Testis (tissue), 3 donors: Measurements from ENCODE around the gene RHBDL2. TPM values are rescaled to one million over a fixed set of nuclear protein-coding genes. Genes with fewer than 3 reads are reported as not detected.

Experiments
- DNase-seq: peaks from one replicate; pipeline ENCODE4 v3.0.0-alpha.2; 2019
- H3K27ac ChIP-seq, 2 donors: fragments of 200-600 bp; sonication (generic); one replicate each; pipeline ENCODE4 v1.5.1; 2019
- H3K27me3 ChIP-seq: fragments of 200-600 bp; sonication (generic); one replicate; pipeline ENCODE4 v1.5.1; 2019
- H3K36me3 ChIP-seq: fragments of 200-600 bp; sonication (generic); one replicate; pipeline ENCODE4 v1.5.1; 2017; ENCODE audit warnings: low read depth; ENCODE audit errors: missing control alignments
- H3K4me1 ChIP-seq: fragments of 200-600 bp; sonication (generic); one replicate; pipeline ENCODE4 v1.5.1; 2019
- H3K4me3 ChIP-seq, 2 donors: fragments of 200-600 bp; sonication (generic); one replicate each; pipeline ENCODE4 v1.5.1; 2017 to 2019
- H3K9me3 ChIP-seq: fragments of 200-600 bp; sonication (generic); one replicate; pipeline ENCODE4 v1.5.1; 2017
- POLR2A ChIP-seq: fragments of 450-650 bp; IDR thresholded peaks from one replicate; pipeline ENCODE4 v1.6.1; 2017; ENCODE audit warnings: antibody characterized with exemption, mild to moderate bottlenecking, moderate library complexity
- WGBS, 2 donors: methylation state at CpG; one replicate each; pipeline ENCODE4 v1.1.5; 2018; 5-methylcytosine and 5-hydroxymethylcytosine counted together
- intact Hi-C: fragments of 100-400 bp; cut with DNase I; formaldehyde crosslinking; loops from one replicate; pipeline ENCODE4 v1.15.1; 2023; ENCODE audit warnings: low total_unique reads
- polyA plus RNA-seq: library from polyadenylated mRNA; stranded (reverse); fragments of 350-450 nt; fragmentation: Illumina TruSeq; extraction: RNeasy Lipid Tissue Mini Kit (QIAGEN cat#74804); gene quantifications from one replicate; pipeline ENCODE4 v1.2.3, GENCODE V29; 2014; ENCODE audit warnings: low read depth, low replicate concordance; ENCODE audit not compliant: insufficient read depth
- total RNA-seq, 2 donors: library from RNA; depleted of rRNA; stranded (reverse); fragments of >200 nt; gene quantifications; one replicate each; pipeline ENCODE4 v1.2.3, GENCODE V29; 2016
- TF ChIP-seq, protein P1 (sequence below), 3 experiments: fragments of 450-650 bp in 2 of 3; fragments of 200-600 bp in 1 of 3; sonication (generic) in 1 of 3; IDR thresholded peaks; one replicate each; pipeline ENCODE4 v1.5.1; 2016 to 2019; ENCODE audit warnings: antibody characterized with exemption in 3 of 3, mild to moderate bottlenecking in 2 of 3, moderate library complexity in 1 of 3

The RHBDL2 gene
- total and polyA plus RNA-seq, 3 donors from 2014 or later, result 10.8 to 16.5 (median 15.1) TPM

DNA sequence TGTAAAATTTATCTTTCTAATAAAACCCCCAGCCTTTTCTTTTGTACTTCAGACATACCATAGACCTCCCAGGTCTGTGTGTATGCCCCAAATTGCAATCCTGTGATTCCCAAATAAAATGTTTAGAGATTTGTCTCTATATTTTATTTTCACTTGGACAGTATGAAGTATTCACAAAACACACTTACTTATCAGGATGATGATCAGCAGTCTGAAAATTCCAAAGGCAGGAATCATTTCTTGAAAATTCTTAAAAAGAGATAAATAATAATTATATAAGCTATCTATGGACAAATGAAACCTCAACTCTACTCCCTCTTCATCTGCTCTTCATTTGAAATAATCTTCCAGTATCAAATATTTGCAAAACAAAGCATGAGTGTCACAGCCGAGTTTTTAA is 48.7 kb downstream of the RHBDL2 start:
- H3K4me3 ChIP-seq, result no peak overlapping the region
- H3K27ac ChIP-seq, result no peak overlapping the region
- H3K27me3 ChIP-seq, result no peaks in the 10 kb centered on the region
- 78 to 90% methylated on average over 1 of the region's 1 CpG for WGBS, 2 donors
- intact Hi-C loops, result no loop called here
- no peaks in the 10 kb centered on the region for H3K4me1 ChIP-seq
- no peak for DNase-seq
- no peaks in the 10 kb centered on the region for H3K9me3 ChIP-seq
- TF ChIP-seq, protein P1, sequence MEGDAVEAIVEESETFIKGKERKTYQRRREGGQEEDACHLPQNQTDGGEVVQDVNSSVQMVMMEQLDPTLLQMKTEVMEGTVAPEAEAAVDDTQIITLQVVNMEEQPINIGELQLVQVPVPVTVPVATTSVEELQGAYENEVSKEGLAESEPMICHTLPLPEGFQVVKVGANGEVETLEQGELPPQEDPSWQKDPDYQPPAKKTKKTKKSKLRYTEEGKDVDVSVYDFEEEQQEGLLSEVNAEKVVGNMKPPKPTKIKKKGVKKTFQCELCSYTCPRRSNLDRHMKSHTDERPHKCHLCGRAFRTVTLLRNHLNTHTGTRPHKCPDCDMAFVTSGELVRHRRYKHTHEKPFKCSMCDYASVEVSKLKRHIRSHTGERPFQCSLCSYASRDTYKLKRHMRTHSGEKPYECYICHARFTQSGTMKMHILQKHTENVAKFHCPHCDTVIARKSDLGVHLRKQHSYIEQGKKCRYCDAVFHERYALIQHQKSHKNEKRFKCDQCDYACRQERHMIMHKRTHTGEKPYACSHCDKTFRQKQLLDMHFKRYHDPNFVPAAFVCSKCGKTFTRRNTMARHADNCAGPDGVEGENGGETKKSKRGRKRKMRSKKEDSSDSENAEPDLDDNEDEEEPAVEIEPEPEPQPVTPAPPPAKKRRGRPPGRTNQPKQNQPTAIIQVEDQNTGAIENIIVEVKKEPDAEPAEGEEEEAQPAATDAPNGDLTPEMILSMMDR (IDR thresholded peaks at IDR 0.05), result no peak
- H3K36me3 ChIP-seq, result no peaks in the 10 kb centered on the region

DNA sequence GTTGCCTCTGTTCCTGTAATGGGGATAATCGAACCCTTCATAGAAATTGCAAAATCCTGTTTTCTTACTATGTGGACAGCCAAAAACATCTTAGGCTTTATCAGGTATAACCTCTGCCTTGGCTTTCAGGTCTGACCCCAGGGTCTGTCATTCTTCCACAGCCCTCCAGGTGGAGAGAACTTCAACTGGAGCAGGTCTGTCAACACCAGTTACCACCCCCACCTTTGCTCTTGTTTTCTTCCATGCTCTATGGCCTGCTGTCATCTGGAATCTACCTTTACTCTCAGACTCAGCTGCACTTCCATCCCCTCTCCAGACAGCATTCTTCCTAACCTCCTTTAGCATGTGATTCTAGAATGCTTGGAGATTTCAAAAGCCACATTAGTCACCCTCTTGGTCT is 49.9 kb downstream of the RHBDL2 start:
- Histone ChIP-seq H3K4me3 (no peak overlapping the region), H3K9me3 (no peaks in the 10 kb centered on the region), H3K36me3 (no peaks in the 10 kb centered on the region), H3K27ac (no peak overlapping the region), H3K27me3 (no peaks in the 10 kb centered on the region), H3K4me1 (no peaks in the 10 kb centered on the region)
- DNase-seq, result no peak
- 95% methylated on average over 1 of the region's 1 CpG for WGBS, 2 donors
- TF ChIP-seq POLR2A, result no peak
- TF ChIP-seq, protein P1 (IDR thresholded peaks at IDR 0.05), result no peak
- intact Hi-C loops, result no loop called here

DNA sequence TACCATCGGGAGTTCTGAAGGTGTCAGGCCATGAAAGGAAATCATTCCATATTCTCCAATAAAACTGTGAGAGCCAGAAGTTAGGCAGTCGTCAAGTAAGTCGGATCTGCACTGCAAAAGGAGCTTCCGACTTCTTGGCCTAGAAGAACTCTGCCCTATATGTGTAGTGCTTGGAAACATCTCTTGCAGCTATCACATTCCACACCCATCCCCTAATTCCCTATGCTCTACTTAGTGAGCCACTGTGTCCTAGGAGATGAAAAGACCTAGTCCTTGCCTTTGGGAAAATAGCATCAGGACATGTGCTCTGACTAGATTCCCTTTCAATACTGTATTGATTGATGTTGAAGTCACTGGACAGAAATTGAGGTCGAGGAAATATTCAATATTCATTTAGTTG is 52.0 kb downstream of the RHBDL2 start:
- Histone ChIP-seq H3K9me3 (no peaks in the 10 kb centered on the region), H3K27me3 (no peaks in the 10 kb centered on the region), H3K36me3 (no peaks in the 10 kb centered on the region), H3K4me3 (no peak overlapping the region), H3K4me1 (no peaks in the 10 kb centered on the region), H3K27ac (no peak overlapping the region)
- WGBS, 2 donors, result 65 to 82% methylated on average over 5 of the region's 5 CpGs
- no peak for TF ChIP-seq POLR2A
- TF ChIP-seq, protein P1 (IDR thresholded peaks at IDR 0.05), result no peak
- DNase-seq, result no peak
- intact Hi-C loops, result no loop called here

DNA sequence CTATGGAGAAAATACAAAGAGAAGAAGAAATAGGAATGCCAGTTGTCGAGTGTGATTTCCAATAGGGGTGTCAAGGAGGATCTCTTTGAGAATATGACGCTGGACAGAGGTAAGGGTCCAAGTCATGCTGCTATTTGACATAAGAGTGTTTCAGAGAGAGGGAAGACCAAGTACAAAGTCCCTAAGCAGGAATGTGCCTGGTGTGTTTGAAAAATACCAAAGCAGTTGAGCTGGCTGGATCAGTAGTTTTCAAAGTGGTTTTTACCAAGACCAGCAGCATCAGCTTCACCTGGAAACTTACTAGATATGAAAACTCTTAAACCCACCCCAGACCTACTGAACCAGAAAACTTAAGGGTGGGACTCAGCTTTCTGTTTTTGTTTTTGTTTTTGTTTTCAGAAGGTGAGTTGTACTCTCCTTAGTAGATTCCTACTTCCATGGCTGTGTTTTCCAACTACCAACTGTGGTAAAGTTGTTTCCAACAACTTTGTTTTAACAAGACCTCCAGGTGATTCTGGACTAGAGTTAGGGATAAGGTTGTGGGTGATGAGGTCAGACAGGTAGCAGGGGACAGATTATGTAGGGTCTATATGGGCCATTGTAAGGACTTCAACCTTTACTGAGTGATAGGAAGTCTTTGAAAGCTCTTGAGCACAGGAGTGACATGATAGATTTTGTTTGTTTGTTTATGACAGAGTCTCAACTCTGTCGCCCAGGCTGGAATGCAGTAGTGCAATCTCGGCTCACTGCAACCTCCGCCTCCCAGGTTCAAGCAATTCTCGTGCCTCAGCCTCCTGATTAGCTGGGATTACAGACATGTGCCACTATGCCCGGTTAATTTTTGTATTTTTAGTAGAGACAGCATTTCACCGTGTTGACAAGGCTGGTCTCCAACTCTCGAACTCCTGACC is 53.0 kb downstream of the RHBDL2 start:
- WGBS, 2 donors, result 87 to 90% methylated on average over 9 of the region's 9 CpGs
- TF ChIP-seq, protein P1 (IDR thresholded peaks at IDR 0.05), result no peak
- no peak for TF ChIP-seq POLR2A
- H3K27ac ChIP-seq, result no peak overlapping the region

DNA sequence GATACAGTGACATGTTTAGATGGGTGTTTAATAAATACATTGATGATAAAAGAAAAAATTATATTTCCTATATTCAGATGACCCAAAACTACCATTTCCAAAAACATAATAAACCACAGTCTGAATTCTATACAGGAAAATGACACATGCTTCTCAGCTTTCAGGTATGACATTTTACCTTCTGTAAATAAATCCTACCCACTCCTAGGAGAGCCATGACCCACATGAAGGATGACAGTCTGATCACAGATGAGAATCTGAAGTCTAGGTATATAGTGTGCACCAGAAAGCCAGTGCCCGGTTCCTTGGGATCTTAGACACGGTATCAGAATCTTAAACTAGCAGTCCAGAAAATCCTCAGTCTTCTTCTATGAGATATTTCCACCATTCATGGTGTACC is 56.5 kb downstream of the RHBDL2 start:
- Histone ChIP-seq H3K36me3 (no peaks in the 10 kb centered on the region), H3K27ac (no peak overlapping the region), H3K4me3 (no peak overlapping the region), H3K4me1 (no peaks in the 10 kb centered on the region), H3K9me3 (no peaks in the 10 kb centered on the region), H3K27me3 (no peaks in the 10 kb centered on the region)
- 94 to 100% methylated on average over 2 of the region's 2 CpGs for WGBS, 2 donors
- no peak for DNase-seq
- TF ChIP-seq, protein P1 (IDR thresholded peaks at IDR 0.05), result no peak
- TF ChIP-seq POLR2A, result no peak
- intact Hi-C loops, result no loop called here

More for the DNA sequence above, 53.0 kb downstream of the RHBDL2 start:
- Histone ChIP-seq H3K27me3 (no peaks in the 10 kb centered on the region), H3K9me3 (no peaks in the 10 kb centered on the region), H3K36me3 (no peaks in the 10 kb centered on the region), H3K4me1 (no peaks in the 10 kb centered on the region), H3K4me3 (no peak overlapping the region)
- no peak for DNase-seq
- intact Hi-C loops, result no loop called here
